CD4-positive, alpha-beta T cell (primary cell): ENCODE measurements around the gene CAMK2B. TPM values are rescaled to one million over a fixed set of nuclear protein-coding genes. Genes with fewer than 3 reads are reported as not detected.

Source experiments
- ATAC-seq: fragments of 200-7000 bp; cut with Tn5 transposase; one replicate; pipeline ENCODE4 v1.10.0; 2022; ENCODE audit warnings: mild to moderate bottlenecking; ENCODE audit not compliant: poor library complexity
- CTCF ChIA-PET: fragments of 350-600 bp; sonication (Branson Sonifier 250); formaldehyde crosslinking; loops from one replicate; lab custom pipeline; 2021; ENCODE audit warnings: antibody characterized with exemption, inconsistent platforms; lab: Charles Lee
- POLR2A ChIA-PET: fragments of 350-600 bp; sonication (Branson Sonifier 250); formaldehyde crosslinking; loops from one replicate; lab custom pipeline; 2021; ENCODE audit warnings: antibody characterized with exemption, inconsistent platforms; lab: Charles Lee
- DNase-seq, 14 experiments: peaks; one replicate each; pipeline ENCODE4 v3.0.0-alpha.2; 2013 to 2020; ENCODE audit warnings: mixed read lengths in 2 of 14
- H3K27ac ChIP-seq, 2 donors: one replicate each; pipeline versions ENCODE4 v1.5.1 to v1.7.0; 2013; ENCODE audit warnings: low read length in 2 of 2, low read depth in 1 of 2, mild to moderate bottlenecking in 1 of 2
- H3K27me3 ChIP-seq, 2 experiments: 1 replicate in 1 of 2; 2 replicates in 1 of 2; pipeline versions ENCODE4 v1.6.1 to v1.7.0; 2013; ENCODE audit warnings: low read length in 2 of 2, control low read depth in 1 of 2, mild to moderate bottlenecking in 1 of 2, moderate library complexity in 1 of 2; ENCODE audit not compliant: insufficient read depth in 2 of 2, control insufficient read depth in 1 of 2
- H3K36me3 ChIP-seq: one replicate; pipeline ENCODE4 v1.6.1; 2013; ENCODE audit warnings: low read length, control low read depth; ENCODE audit not compliant: insufficient read depth
- H3K4me1 ChIP-seq: one replicate; pipeline ENCODE4 v1.6.1; 2013; ENCODE audit warnings: low read length, control low read depth; ENCODE audit not compliant: insufficient read depth
- H3K4me3 ChIP-seq: one replicate; pipeline ENCODE4 v1.5.1; 2013; ENCODE audit warnings: mild to moderate bottlenecking, low read length, moderate library complexity
- H3K9me3 ChIP-seq, 2 experiments: 1 replicate in 1 of 2; 2 replicates in 1 of 2; pipeline versions ENCODE4 v1.6.1 to v1.7.0; 2013; ENCODE audit warnings: low read length in 2 of 2, mild to moderate bottlenecking in 2 of 2, control low read depth in 1 of 2, moderate library complexity in 1 of 2; ENCODE audit not compliant: control insufficient read depth in 1 of 2, insufficient read depth in 1 of 2
- H3K27ac Mint-ChIP-seq: one replicate; pipeline ENCODE4 v1.8.0; 2020; ENCODE audit warnings: mixed read lengths
- H3K27me3 Mint-ChIP-seq: one replicate; pipeline ENCODE4 v1.8.0; 2021; ENCODE audit warnings: mixed read lengths
- H3K36me3 Mint-ChIP-seq: one replicate; pipeline ENCODE4 v1.8.0; 2021; ENCODE audit warnings: low read depth, mixed read lengths
- H3K4me1 Mint-ChIP-seq: one replicate; pipeline ENCODE4 v1.8.0; 2021; ENCODE audit warnings: low read depth, mixed read lengths
- H3K4me3 Mint-ChIP-seq: one replicate; pipeline ENCODE4 v1.8.0; 2020; ENCODE audit warnings: mild to moderate bottlenecking, mixed read lengths
- H3K9me3 Mint-ChIP-seq: one replicate; pipeline ENCODE4 v1.8.0; 2020; ENCODE audit warnings: mixed read lengths
- intact Hi-C, 2 experiments: fragments of 100-400 bp; cut with DNase I in 1 of 2; cut with micrococcal nuclease in 1 of 2; formaldehyde crosslinking; loops; one replicate each; pipeline versions ENCODE4 v1.15.1 to v1.9.0; 2023 to 2025; cut with DNase I, micrococcal nuclease
- total RNA-seq, 174 experiments: library from RNA in 2 of 174; stranded (reverse) in 2 of 174; gene quantifications; one replicate each; pipeline ENCODE4 v1.2.3 and lab custom pipeline; 2021 to 2026
- TF ChIP-seq, protein P1 (sequence below): fragments of 200-600 bp; IDR thresholded peaks from one replicate; pipeline ENCODE4 v1.8.0; 2022; ENCODE audit warnings: antibody characterized with exemption, mild to moderate bottlenecking

Gene CAMK2B
- total RNA-seq, 2 experiments from 2014 or later: not detected

DNA sequence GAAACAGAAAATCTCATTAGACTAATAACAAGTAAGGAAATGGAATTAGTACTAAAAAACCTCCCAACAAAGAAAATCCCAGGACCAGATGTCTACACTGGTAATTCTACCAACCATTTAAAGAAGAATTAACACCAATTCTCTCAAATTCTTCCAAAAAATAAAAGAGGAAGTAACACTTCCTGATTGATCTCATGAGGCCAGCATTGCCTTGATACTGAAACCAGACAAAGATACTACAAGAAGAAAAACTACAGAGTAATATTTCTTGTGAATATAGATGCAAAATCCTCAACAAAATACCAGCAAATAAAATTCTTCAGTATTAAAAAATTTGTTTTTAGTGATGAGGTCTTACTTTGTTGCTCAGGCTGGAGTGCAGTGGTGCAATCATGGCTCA, 157.5 kb downstream of the CAMK2B start:
- intact Hi-C loops: no loop called here
- H3K9me3 ChIP-seq: peaks cover 0 to 3% of the 10 kb centered on the region in 2 experiments
- no peak overlapping the region for H3K27ac ChIP-seq
- no peaks in the 10 kb centered on the region for H3K27me3 ChIP-seq
- Mint-ChIP-seq H3K27ac (no peak overlapping the region), H3K9me3 (no peaks in the 10 kb centered on the region), H3K27me3 (no peaks in the 10 kb centered on the region), H3K4me3 (no peak overlapping the region), H3K36me3 (no peaks in the 10 kb centered on the region), H3K4me1 (peaks cover 5% of the 10 kb centered on the region)
- no peaks in the 10 kb centered on the region for H3K36me3 ChIP-seq
- ATAC-seq (no peak), DNase-seq (no peak)
- CTCF ChIA-PET: no interaction called here
- TF ChIP-seq, protein P1, sequence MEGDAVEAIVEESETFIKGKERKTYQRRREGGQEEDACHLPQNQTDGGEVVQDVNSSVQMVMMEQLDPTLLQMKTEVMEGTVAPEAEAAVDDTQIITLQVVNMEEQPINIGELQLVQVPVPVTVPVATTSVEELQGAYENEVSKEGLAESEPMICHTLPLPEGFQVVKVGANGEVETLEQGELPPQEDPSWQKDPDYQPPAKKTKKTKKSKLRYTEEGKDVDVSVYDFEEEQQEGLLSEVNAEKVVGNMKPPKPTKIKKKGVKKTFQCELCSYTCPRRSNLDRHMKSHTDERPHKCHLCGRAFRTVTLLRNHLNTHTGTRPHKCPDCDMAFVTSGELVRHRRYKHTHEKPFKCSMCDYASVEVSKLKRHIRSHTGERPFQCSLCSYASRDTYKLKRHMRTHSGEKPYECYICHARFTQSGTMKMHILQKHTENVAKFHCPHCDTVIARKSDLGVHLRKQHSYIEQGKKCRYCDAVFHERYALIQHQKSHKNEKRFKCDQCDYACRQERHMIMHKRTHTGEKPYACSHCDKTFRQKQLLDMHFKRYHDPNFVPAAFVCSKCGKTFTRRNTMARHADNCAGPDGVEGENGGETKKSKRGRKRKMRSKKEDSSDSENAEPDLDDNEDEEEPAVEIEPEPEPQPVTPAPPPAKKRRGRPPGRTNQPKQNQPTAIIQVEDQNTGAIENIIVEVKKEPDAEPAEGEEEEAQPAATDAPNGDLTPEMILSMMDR: no peak
- POLR2A ChIA-PET: no interaction called here
- H3K4me3 ChIP-seq: no peak overlapping the region
- no peaks in the 10 kb centered on the region for H3K4me1 ChIP-seq

Other genes starting within 250 kb of the CAMK2B start
- gene POLM, start 243.1 kb downstream of the CAMK2B start, total RNA-seq: 10 to 100 TPM; 33.6 to 35.6 TPM
- gene AEBP1, start 221.2 kb downstream of the CAMK2B start, total RNA-seq: 10 to 100 TPM; 20.3 to 21.3 TPM
- gene POLD2, start 202.0 kb downstream of the CAMK2B start, total RNA-seq: 10 to 100 TPM; 45.2 to 48.3 TPM
- not detected for gene MYL7, start 184.3 kb downstream of the CAMK2B start, total RNA-seq
- under 1 TPM; 0.47 to 0.71 TPM for gene GCK, start 136.2 kb downstream of the CAMK2B start, total RNA-seq
- 10 to 100 TPM; 85.0 to 86.4 TPM for gene YKT6, start 124.6 kb downstream of the CAMK2B start, total RNA-seq
- 10 to 100 TPM; 56.6 to 60.6 TPM for gene NUDCD3, start 165.1 kb upstream of the CAMK2B start, total RNA-seq
- gene NPC1L1, start 215.7 kb upstream of the CAMK2B start, total RNA-seq: under 1 TPM in 1 of 2 experiments, not detected in 1; 0.08 TPM
- 100 to 1,000 TPM; 126 to 127 TPM for gene DDX56, start 248.3 kb upstream of the CAMK2B start, total RNA-seq